ENCODE measurements around the gene GPR153. TPM values are rescaled to one million over a fixed set of nuclear protein-coding genes. Genes with fewer than 3 reads are reported as not detected.

The GPR153 gene
- total and polyA plus RNA-seq, 2 donors (not counting 1 experiment from before 2014, with no cell fraction given): 4.0 to 8.9 TPM

GRCh38 chr1:6218375-6219164, 42.3 kb downstream of the GPR153 start:
- Histone ChIP-seq H3K9me3 (ENCODE audit: control insufficient read depth, insufficient read depth, low read depth, low read length) (no peaks in the 10 kb centered on the region), H3K36me3 (ENCODE audit: control insufficient read depth, insufficient read depth, low read length) (peaks cover 2% of the 10 kb centered on the region)
- no peak for TF ChIP-seq EZH2 (IDR thresholded peaks at IDR 0.05; ENCODE audit: low read length, missing control alignments)
- TF ChIP-seq, protein P1, sequence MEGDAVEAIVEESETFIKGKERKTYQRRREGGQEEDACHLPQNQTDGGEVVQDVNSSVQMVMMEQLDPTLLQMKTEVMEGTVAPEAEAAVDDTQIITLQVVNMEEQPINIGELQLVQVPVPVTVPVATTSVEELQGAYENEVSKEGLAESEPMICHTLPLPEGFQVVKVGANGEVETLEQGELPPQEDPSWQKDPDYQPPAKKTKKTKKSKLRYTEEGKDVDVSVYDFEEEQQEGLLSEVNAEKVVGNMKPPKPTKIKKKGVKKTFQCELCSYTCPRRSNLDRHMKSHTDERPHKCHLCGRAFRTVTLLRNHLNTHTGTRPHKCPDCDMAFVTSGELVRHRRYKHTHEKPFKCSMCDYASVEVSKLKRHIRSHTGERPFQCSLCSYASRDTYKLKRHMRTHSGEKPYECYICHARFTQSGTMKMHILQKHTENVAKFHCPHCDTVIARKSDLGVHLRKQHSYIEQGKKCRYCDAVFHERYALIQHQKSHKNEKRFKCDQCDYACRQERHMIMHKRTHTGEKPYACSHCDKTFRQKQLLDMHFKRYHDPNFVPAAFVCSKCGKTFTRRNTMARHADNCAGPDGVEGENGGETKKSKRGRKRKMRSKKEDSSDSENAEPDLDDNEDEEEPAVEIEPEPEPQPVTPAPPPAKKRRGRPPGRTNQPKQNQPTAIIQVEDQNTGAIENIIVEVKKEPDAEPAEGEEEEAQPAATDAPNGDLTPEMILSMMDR (conservative IDR thresholded peaks at IDR 0.05 in 1 of 2, IDR thresholded peaks at IDR 0.05 in 1 of 2; ENCODE audit: low read depth in 1 of 2, low read length in 2 of 2): no peak

GRCh38 chr1:6212193-6212959, 48.5 kb downstream of the GPR153 start:
- H3K4me1 ChIP-seq (ENCODE audit: control insufficient read depth, extremely low read depth, insufficient read depth, low read length): no peaks in the 10 kb centered on the region
- TF ChIP-seq, protein P1 (conservative IDR thresholded peaks at IDR 0.05 in 1 of 2, IDR thresholded peaks at IDR 0.05 in 1 of 2; ENCODE audit: low read depth in 1 of 2, low read length in 2 of 2): no peak
- TF ChIP-seq EZH2 (IDR thresholded peaks at IDR 0.05; ENCODE audit: low read length, missing control alignments): no peak
- no peak overlapping the region for H2AFZ ChIP-seq (ENCODE audit: low read length)
- H3K9me3 ChIP-seq (ENCODE audit: control insufficient read depth, insufficient read depth, low read depth, low read length): no peaks in the 10 kb centered on the region
- H3K27me3 ChIP-seq (ENCODE audit: control insufficient read depth, insufficient read depth, low read length): no peaks in the 10 kb centered on the region
- no peak overlapping the region for H3K27ac ChIP-seq (ENCODE audit: insufficient read depth, low read length)
- H4K20me1 ChIP-seq (ENCODE audit: control insufficient read depth, extremely low read depth, insufficient read depth, low read length): no peaks in the 10 kb centered on the region
- H3K4me2 ChIP-seq (ENCODE audit: extremely low read depth, insufficient read depth, low read length): no peak overlapping the region
- no peak overlapping the region for H3K4me3 ChIP-seq (replicated peaks in 1 of 4; ENCODE audit: control extremely low read depth in 1 of 4, insufficient read depth in 1 of 4, low read depth in 3 of 4, low read length in 4 of 4)
- no peaks in the 10 kb centered on the region for H3K79me2 ChIP-seq (ENCODE audit: control insufficient read depth, insufficient read depth, low read length)
- H3K9ac ChIP-seq (ENCODE audit: insufficient read depth, low read length): no peak overlapping the region
- no peak for DNase-seq (ENCODE audit: low read depth in 2 of 2)
- H3K36me3 ChIP-seq (ENCODE audit: control insufficient read depth, insufficient read depth, low read length): no peaks in the 10 kb centered on the region

More at GRCh38 chr1:6218375-6219164, 42.3 kb downstream of the GPR153 start:
- Histone ChIP-seq H3K27ac (ENCODE audit: insufficient read depth, low read length) (no peak overlapping the region), H3K4me1 (ENCODE audit: control insufficient read depth, extremely low read depth, insufficient read depth, low read length) (peaks cover 2% of the 10 kb centered on the region), H3K4me3 (replicated peaks in 1 of 4; ENCODE audit: control extremely low read depth in 1 of 4, insufficient read depth in 1 of 4, low read depth in 3 of 4, low read length in 4 of 4) (no peak overlapping the region), H3K79me2 (ENCODE audit: control insufficient read depth, insufficient read depth, low read length) (no peaks in the 10 kb centered on the region), H3K9ac (ENCODE audit: insufficient read depth, low read length) (no peak overlapping the region), H3K4me2 (ENCODE audit: extremely low read depth, insufficient read depth, low read length) (no peak overlapping the region), H4K20me1 (ENCODE audit: control insufficient read depth, extremely low read depth, insufficient read depth, low read length) (no peaks in the 10 kb centered on the region), H2AFZ (ENCODE audit: low read length) (no peak overlapping the region), H3K27me3 (ENCODE audit: control insufficient read depth, insufficient read depth, low read length) (no peaks in the 10 kb centered on the region)
- DNase-seq (ENCODE audit: low read depth in 2 of 2): no peak

DNA sequence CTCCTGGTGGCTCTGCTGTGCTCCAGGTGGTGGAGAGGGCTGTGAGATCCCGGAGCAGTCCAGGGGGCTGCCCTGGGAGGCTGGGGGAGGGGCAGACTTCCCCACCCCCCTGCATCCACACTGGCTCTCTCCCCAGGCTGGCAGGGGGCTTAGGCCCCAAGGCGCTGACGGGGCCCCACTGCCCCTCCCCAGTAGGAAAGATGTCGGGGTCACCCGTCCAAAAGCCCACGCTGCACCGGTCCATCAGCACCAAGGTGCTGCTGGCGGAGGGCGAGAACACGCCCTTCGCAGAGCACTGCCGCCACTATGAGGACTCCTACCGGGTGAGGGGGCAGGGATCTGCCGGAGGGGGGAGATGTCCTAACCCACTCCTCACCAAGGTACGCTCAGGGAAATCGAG, 49.2 kb downstream of the GPR153 start:
- H3K4me2 ChIP-seq (ENCODE audit: extremely low read depth, insufficient read depth, low read length): no peak overlapping the region
- no peak overlapping the region for H3K27ac ChIP-seq (ENCODE audit: insufficient read depth, low read length)
- DNase-seq (ENCODE audit: low read depth in 2 of 2): no peak
- TF ChIP-seq, protein P1 (conservative IDR thresholded peaks at IDR 0.05 in 1 of 2, IDR thresholded peaks at IDR 0.05 in 1 of 2; ENCODE audit: low read depth in 1 of 2, low read length in 2 of 2): no peak
- TF ChIP-seq EZH2 (IDR thresholded peaks at IDR 0.05; ENCODE audit: low read length, missing control alignments): no peak
- H3K4me1 ChIP-seq (ENCODE audit: control insufficient read depth, extremely low read depth, insufficient read depth, low read length): no peaks in the 10 kb centered on the region
- no peak overlapping the region for H3K9ac ChIP-seq (ENCODE audit: insufficient read depth, low read length)
- no peak overlapping the region for H3K4me3 ChIP-seq (replicated peaks in 1 of 4; ENCODE audit: control extremely low read depth in 1 of 4, insufficient read depth in 1 of 4, low read depth in 3 of 4, low read length in 4 of 4)
- no peaks in the 10 kb centered on the region for H3K27me3 ChIP-seq (ENCODE audit: control insufficient read depth, insufficient read depth, low read length)
- no peaks in the 10 kb centered on the region for H3K79me2 ChIP-seq (ENCODE audit: control insufficient read depth, insufficient read depth, low read length)
- H3K9me3 ChIP-seq (ENCODE audit: control insufficient read depth, insufficient read depth, low read depth, low read length): no peaks in the 10 kb centered on the region
- H4K20me1 ChIP-seq (ENCODE audit: control insufficient read depth, extremely low read depth, insufficient read depth, low read length): no peaks in the 10 kb centered on the region
- H2AFZ ChIP-seq (ENCODE audit: low read length): no peak overlapping the region
- H3K36me3 ChIP-seq (ENCODE audit: control insufficient read depth, insufficient read depth, low read length): no peaks in the 10 kb centered on the region
